Measurements from ENCODE around the gene NIPAL4.

NIPAL4 gene

DNA sequence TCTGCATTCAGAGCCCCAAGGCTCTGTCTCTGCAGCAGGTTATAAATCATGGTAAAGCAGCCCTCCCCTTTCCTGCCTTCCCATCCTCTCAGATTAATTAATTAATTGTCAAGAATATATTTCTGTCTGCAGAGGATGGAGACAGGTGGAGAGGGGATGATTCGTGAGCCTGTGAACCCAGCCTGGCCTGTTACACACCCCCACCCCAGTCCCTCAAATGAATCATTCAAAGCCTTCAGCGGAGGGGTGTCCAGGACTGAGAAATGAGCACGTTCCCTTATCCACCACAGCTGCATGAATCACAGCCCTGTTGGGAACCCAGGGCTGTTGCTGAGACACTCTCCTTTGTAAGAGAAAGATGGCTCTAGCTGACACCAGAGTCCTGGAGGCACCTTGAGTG is 56.0 kb downstream of the NIPAL4 start:
- no peak for DNase-seq (ENCODE audit: low read depth in 2 of 2)

DNA sequence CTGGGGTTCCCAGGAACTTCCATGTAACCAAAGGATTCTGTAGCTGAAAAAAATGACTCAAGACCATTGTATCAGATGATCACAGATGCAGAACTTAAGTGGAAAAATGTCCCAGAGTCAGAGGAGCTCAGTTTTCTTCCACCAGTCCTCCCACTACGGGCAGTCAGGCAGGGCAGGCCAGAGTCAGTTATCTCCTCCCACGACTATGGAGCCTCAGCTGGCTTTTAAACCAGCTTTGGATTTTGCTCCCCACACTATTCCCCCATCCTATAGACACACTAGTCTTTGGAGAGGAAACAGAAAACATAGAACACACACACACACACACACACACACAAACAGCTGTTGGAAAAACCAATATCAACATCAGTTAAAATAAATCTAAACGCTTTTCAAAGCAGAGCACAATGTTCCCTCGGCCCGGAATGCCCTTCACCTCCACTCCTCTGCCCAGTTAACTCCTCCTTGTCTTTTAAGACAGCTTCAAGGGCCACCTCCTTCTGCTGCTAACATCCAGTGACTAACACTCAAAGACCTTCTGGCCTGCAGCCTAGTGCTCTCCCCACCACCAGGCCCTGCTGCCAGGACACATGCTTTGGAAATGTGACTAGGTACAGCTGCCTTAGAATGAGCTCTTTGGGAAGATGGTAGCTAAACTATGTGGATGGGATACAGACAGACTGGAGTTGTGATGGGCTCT is 56.8 kb downstream of the NIPAL4 start:
- no peak for DNase-seq (ENCODE audit: low read depth in 2 of 2)

DNA sequence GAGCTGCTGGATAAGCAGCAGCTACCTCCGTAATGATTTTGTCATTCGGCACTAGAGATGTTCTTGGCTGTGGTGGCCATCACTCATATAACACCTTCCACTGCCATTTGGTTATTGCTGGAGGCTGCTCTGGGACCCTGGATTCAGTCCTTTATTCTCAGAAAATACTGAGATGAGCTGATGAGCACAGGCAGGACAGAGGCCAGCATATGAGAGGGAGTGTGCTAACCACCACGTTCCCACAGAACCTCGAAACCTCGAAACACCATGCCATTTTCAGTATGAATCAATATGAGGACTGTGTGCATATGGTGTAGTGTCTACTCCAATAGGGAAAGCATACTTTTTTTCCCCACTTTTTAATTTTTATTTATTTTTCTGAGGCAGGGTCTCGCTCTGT is 59.0 kb downstream of the NIPAL4 start:
- DNase-seq (ENCODE audit: low read depth in 2 of 2), result no peak

DNA sequence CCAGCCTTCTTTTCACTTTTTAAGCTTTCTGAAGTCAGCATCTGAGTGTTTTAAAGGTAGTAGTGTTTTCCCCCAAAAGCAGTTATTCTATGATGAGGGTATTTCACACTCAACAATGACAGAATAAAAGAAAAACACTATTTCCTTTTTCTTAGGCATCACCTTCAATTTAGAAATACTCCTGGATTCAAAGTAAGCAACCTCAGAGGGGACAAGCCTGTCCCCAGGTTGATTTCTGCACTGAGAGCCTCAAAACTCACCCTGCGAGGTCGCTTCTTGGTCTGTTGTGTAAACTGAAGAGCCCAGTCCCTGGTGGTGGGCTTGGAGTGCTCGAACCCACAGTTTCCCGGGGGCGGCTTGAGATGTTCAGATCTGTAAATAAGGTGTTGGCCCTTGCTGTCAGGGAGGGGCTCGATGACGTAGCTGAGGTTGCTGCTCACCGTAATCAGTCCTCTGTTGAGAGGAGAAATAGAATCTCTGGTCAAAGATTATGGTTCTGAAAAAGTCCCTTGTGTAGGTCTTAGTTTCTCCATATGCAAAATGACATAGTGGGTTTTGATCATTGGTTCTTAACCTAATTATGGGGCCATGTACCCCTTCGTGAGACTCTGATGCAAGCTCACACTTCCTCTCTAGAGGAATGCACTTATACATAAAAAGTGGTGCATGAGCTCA is 59.7 kb downstream of the NIPAL4 start:
- no peak for DNase-seq (ENCODE audit: low read depth in 2 of 2)

DNA sequence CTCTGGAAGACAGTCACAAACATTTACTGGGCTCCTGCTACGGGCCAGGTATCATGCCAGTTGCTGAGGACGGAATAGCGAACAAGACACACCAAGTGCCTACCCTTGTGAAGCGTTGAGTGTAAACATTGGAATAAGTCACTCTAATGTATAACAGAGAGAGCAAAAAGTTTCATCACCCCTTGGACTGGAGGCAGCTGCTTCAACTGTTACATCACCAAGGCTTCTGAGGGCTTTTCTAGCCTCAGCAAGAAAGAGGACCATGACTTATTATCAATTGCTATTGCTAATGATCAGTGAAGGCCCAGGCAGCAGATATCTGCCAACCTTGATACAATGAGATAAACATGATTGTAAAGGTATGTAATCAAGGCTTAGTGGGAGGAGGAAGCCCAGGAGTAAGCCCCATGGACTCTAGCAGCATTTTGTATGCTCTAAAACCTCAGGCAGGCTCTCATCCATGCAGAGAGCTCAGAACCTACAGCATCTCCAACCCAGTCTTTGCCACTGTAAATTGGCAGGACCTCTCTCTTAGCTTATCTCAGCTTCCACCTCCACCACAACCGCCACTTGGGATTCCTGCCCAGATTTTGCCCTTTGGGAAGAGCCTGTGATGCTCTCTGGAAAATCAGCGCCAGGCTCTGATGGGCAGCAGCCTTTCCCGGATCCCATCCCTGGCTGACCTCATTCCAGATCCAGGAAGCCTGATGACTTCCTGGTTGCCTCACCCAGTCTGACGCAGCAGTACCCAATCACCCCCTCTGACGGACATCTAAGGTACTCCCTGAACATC is 61.1 kb downstream of the NIPAL4 start:
- DNase-seq (ENCODE audit: low read depth in 2 of 2), result no peak

DNA sequence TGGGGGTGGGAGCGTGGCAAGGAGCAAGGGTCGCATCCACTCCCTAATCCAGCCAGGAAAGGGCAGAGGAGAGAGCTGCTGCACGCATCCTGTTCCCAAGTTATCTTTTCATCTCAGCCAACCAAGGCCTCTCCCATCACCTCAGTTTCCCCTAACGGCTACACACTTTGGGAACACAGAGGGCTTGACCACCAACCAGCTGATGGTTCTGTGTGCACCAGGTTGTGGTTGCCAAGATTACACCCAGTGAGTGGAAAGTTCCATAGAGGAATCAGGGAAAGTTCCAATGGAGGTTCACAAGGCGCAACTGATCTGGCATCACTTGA is 61.7 kb downstream of the NIPAL4 start:
- DNase-seq (ENCODE audit: low read depth in 2 of 2), result no peak

DNA sequence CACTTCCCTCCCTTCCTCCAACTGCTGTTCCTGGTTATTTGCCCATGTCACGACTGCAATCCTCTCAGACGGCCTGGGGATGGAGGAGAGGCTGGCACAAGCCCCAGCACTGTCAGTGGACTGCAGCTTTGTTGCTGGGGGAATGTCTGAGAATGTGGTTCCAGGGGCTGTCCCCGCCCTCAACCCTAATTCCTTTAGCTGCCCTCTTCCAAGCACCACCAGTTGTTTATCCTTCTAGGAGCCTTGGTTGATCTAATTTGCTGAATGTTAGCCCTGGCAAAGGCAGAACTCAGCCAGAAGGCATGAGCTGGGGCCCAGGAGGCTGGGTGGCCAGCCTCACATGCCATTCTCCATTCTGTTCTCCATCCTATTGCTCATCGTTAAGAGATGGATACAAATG is 64.0 kb downstream of the NIPAL4 start:
- no peak for DNase-seq (ENCODE audit: low read depth in 2 of 2)

All from stimulated activated CD8-positive, alpha-beta memory T cell treated with anti-CD3 and anti-CD28 coated beads, Interleukin-15, amount 100 ng/mL, for 4 hours (primary cell).